Activated CD4-positive, alpha-beta T cell treated with anti-CD3 and anti-CD28 coated beads, Interleukin-2, amount 50 U/mL, for 1 hour (primary cell): Measurements from ENCODE around the gene FMNL3.
"Not testable (repeated sequence)": the region's sequence is repeated elsewhere in the genome, so short reads cannot be mapped to it uniquely, and the experiment has no call there.

Source experiments
- DNase-seq: peaks from one replicate; pipeline ENCODE4 v3.0.0-alpha.2; 2020

FMNL3 gene

GRCh38 chr12:49707128-49707811 lies at the start of gene FMNL3:
TSS of gene FMNL3 (minus strand) at chr12:49707405. CDS start at chr12:49707180, 225 bp downstream.
- DNase-seq: peak; percentile 99

GRCh38 chr12:49750996-49751393 lies 43.8 kb upstream of the FMNL3 start:
- no peak for DNase-seq

- DNase-seq: peak; percentile 14
Measured at GRCh38 chr12:49750027-49750995, 43.1 kb upstream of the FMNL3 start.

- no peak for DNase-seq
Measured at GRCh38 chr12:49748800-49749199, 41.6 kb upstream of the FMNL3 start.

GRCh38 chr12:49748306-49748705 lies 41.1 kb upstream of the FMNL3 start:
- no peak for DNase-seq

- DNase-seq: no peak
Measured at GRCh38 chr12:49744363-49744885, 37.2 kb upstream of the FMNL3 start.

- peak; percentile 86 for DNase-seq
Measured at GRCh38 chr12:49741882-49742620, 34.8 kb upstream of the FMNL3 start.

GRCh38 chr12:49740930-49741881 lies 34.0 kb upstream of the FMNL3 start, which contains the start of gene TMBIM6:
TSS of gene TMBIM6 (plus strand) at chr12:49741557. CDS start at chr12:49752494, 10,937 bp downstream.
- peak; percentile 98 for DNase-seq

- not testable (repeated sequence) for DNase-seq
Measured at GRCh38 chr12:49740277-49740676, 33.1 kb upstream of the FMNL3 start.

GRCh38 chr12:49738721-49739120 lies 31.5 kb upstream of the FMNL3 start:
- DNase-seq: not testable (repeated sequence)

- not testable (repeated sequence) for DNase-seq
Measured at GRCh38 chr12:49734900-49735299, 27.7 kb upstream of the FMNL3 start.

- DNase-seq: no peak
Measured at GRCh38 chr12:49733219-49734017, 26.2 kb upstream of the FMNL3 start.

- no peak for DNase-seq
Measured at GRCh38 chr12:49730568-49731101, 23.4 kb upstream of the FMNL3 start.

- no peak for DNase-seq
Measured at GRCh38 chr12:49730050-49730449, 22.8 kb upstream of the FMNL3 start.

- no peak for DNase-seq
Measured at GRCh38 chr12:49728446-49728845, 21.2 kb upstream of the FMNL3 start.

GRCh38 chr12:49721355-49721754 lies 14.2 kb upstream of the FMNL3 start:
- not testable (repeated sequence) for DNase-seq

GRCh38 chr12:49720214-49720613 lies 13.0 kb upstream of the FMNL3 start:
- no peak for DNase-seq

- not testable (repeated sequence) for DNase-seq
Measured at GRCh38 chr12:49717800-49718199, 10.6 kb upstream of the FMNL3 start.

GRCh38 chr12:49716553-49716952 lies 9.3 kb upstream of the FMNL3 start:
- no peak for DNase-seq

- DNase-seq: not testable (repeated sequence)
Measured at GRCh38 chr12:49713952-49714351, 6.7 kb upstream of the FMNL3 start.
